H1 (cell line): ENCODE measurements around the gene TAF1D. TPM values are rescaled to one million over a fixed set of nuclear protein-coding genes. Genes with fewer than 3 reads are reported as not detected.

Source experiments
- CTCF ChIA-PET: fragments of 300-600 bp; sonication (Branson Sonifier 250); formaldehyde crosslinking; loops from one replicate; lab custom pipeline; 2021; ENCODE audit not compliant: partially characterized antibody; lab: Charles Lee
- POLR2A ChIA-PET: fragments of 300-600 bp; sonication (Branson Sonifier 250); formaldehyde crosslinking; loops from one replicate; lab custom pipeline; 2021; ENCODE audit warnings: inconsistent platforms; ENCODE audit not compliant: partially characterized antibody; lab: Charles Lee
- DNase-seq, 2 experiments: peaks; one replicate each; pipeline versions ENCODE4 v3.0.0 to v3.0.0-alpha.2; 2010 to 2022; ENCODE audit warnings: low spot score in 2 of 2, low read depth in 1 of 2, mixed read lengths in 1 of 2
- FAIRE-seq: peaks from 2 replicates; lab custom pipeline; 2011; peaks lifted over from hg19 to GRCh38; lab: Jason Lieb, UNC
- H2AFZ ChIP-seq: 2 replicates; pipeline ENCODE4 v1.8.1; 2012; ENCODE audit warnings: low read length, inconsistent platforms
- H2AK5ac ChIP-seq: 2 replicates; pipeline ENCODE4 v1.6.1; 2013; ENCODE audit warnings: low read depth, low read length
- H2BK120ac ChIP-seq: replicated peaks from 2 replicates; pipeline ENCODE3; 2013; ENCODE audit warnings: low read depth, low read length, inconsistent platforms
- H2BK12ac ChIP-seq: 2 replicates; pipeline ENCODE4 v1.6.1; 2013; ENCODE audit warnings: low read depth, low read length
- H2BK15ac ChIP-seq: 2 replicates; pipeline ENCODE4 v1.6.1; 2013; ENCODE audit warnings: low read length
- H2BK20ac ChIP-seq: 2 replicates; pipeline ENCODE4 v1.6.1; 2013; ENCODE audit warnings: low read length
- H2BK5ac ChIP-seq: 2 replicates; pipeline ENCODE4 v1.6.1; 2013; ENCODE audit warnings: low read depth, low read length
- H3K14ac ChIP-seq: 2 replicates; pipeline ENCODE4 v1.6.1; 2013; ENCODE audit warnings: inconsistent platforms; ENCODE audit not compliant: insufficient read length
- H3K18ac ChIP-seq: 2 replicates; pipeline ENCODE4 v1.6.1; 2013; ENCODE audit warnings: low read length; ENCODE audit errors: extremely low read depth
- H3K23ac ChIP-seq: 2 replicates; pipeline ENCODE4 v1.6.1; 2013; ENCODE audit warnings: inconsistent platforms; ENCODE audit not compliant: insufficient read length
- H3K23me2 ChIP-seq: 2 replicates; pipeline ENCODE4 v1.6.1; 2013; ENCODE audit warnings: low read depth, low read length
- H3K27ac ChIP-seq: 2 replicates; pipeline ENCODE4 v1.6.1; 2011; ENCODE audit warnings: low read depth, low read length, inconsistent platforms
- H3K27me3 ChIP-seq, 4 experiments: replicated peaks in 1 of 4; 1 replicate in 1 of 4; 2 replicates in 3 of 4; pipeline versions ENCODE4 v1.6.1 to v1.8.1; 2011 to 2013; ENCODE audit warnings: low read length in 3 of 4, mild to moderate bottlenecking in 3 of 4, inconsistent platforms in 2 of 4, mixed read lengths in 2 of 4, moderate library complexity in 1 of 4; ENCODE audit not compliant: control insufficient read depth in 3 of 4, insufficient read depth in 3 of 4; ENCODE audit errors: extremely low read depth in 1 of 4
- H3K36me3 ChIP-seq, 4 experiments: 2 replicates each; pipeline versions ENCODE4 v1.6.1 to v1.8.1; 2011 to 2013; ENCODE audit warnings: mild to moderate bottlenecking in 4 of 4, low read length in 3 of 4, moderate library complexity in 2 of 4, control low read depth in 1 of 4, inconsistent platforms in 1 of 4; ENCODE audit not compliant: insufficient read depth in 4 of 4, control insufficient read depth in 2 of 4
- H3K4ac ChIP-seq: replicated peaks from 2 replicates; pipeline ENCODE3; 2013; ENCODE audit warnings: low read length, low read depth, mixed read lengths, inconsistent platforms; ENCODE audit not compliant: insufficient read length
- H3K4me1 ChIP-seq, 4 experiments: replicated peaks in 1 of 4; 1 replicate in 1 of 4; 2 replicates in 3 of 4; pipeline versions ENCODE4 v1.6.1 to v1.8.1; 2011 to 2013; ENCODE audit warnings: low read length in 3 of 4, inconsistent platforms in 2 of 4, mixed read lengths in 1 of 4; ENCODE audit not compliant: insufficient read depth in 4 of 4, control insufficient read depth in 3 of 4
- H3K4me2 ChIP-seq, 2 experiments: 2 replicates each; pipeline versions ENCODE4 v1.6.1 to v1.8.1; 2011 to 2013; ENCODE audit warnings: low read depth in 2 of 2, low read length in 2 of 2, control low read depth in 1 of 2, inconsistent platforms in 1 of 2, mild to moderate bottlenecking in 1 of 2; ENCODE audit not compliant: insufficient read depth in 1 of 2
- H3K4me3 ChIP-seq, 4 experiments: fragments of 200-600, 300-600 bp in 1 of 4; sonication (generic), shearing (Covaris generic), sonication (Bioruptor Twin) in 1 of 4; 2 replicates each; pipeline versions ENCODE4 v1.5.1 to v1.8.1; 2011 to 2016; ENCODE audit warnings: low read length in 4 of 4, low read depth in 3 of 4, control low read depth in 2 of 4, inconsistent platforms in 2 of 4, mild to moderate bottlenecking in 2 of 4, mixed read lengths in 1 of 4, moderate library complexity in 1 of 4; ENCODE audit not compliant: insufficient read depth in 2 of 4; ENCODE audit errors: extremely low read depth in 1 of 4
- H3K56ac ChIP-seq: replicated peaks from 2 replicates; pipeline ENCODE3; 2013; ENCODE audit warnings: low read depth, mild to moderate bottlenecking, mixed read lengths, low read length, inconsistent platforms; ENCODE audit not compliant: insufficient read length
- H3K79me1 ChIP-seq: 2 replicates; pipeline ENCODE4 v1.6.1; 2013; ENCODE audit warnings: low read depth, low read length, control low read depth
- H3K79me2 ChIP-seq, 2 experiments: 2 replicates each; pipeline versions ENCODE4 v1.6.1 to v1.8.1; 2012 to 2013; ENCODE audit warnings: low read length in 2 of 2, mild to moderate bottlenecking in 2 of 2, inconsistent platforms in 1 of 2; ENCODE audit not compliant: insufficient read depth in 2 of 2, control insufficient read depth in 1 of 2
- H3K9ac ChIP-seq, 4 experiments: replicated peaks in 1 of 4; 1 replicate in 1 of 4; 2 replicates in 3 of 4; pipeline versions ENCODE4 v1.6.1 to v1.8.1; 2011 to 2013; ENCODE audit warnings: low read depth in 3 of 4, low read length in 3 of 4, control low read depth in 2 of 4, mild to moderate bottlenecking in 2 of 4, moderate library complexity in 2 of 4, inconsistent platforms in 1 of 4; ENCODE audit errors: extremely low read depth in 1 of 4
- H3K9me3 ChIP-seq, 2 experiments: 2 replicates each; pipeline versions ENCODE4 v1.6.1 to v1.8.1; 2012 to 2013; ENCODE audit warnings: mild to moderate bottlenecking in 2 of 2, moderate library complexity in 2 of 2, control low read depth in 1 of 2, inconsistent platforms in 1 of 2, low read depth in 1 of 2, low read length in 1 of 2, mixed read lengths in 1 of 2; ENCODE audit not compliant: insufficient read depth in 2 of 2
- H4K20me1 ChIP-seq, 2 experiments: replicated peaks in 1 of 2; 2 replicates each; pipeline versions ENCODE3 to v1.8.1; 2011 to 2013; ENCODE audit warnings: inconsistent platforms in 2 of 2, low read length in 2 of 2, mild to moderate bottlenecking in 1 of 2; ENCODE audit not compliant: insufficient read depth in 2 of 2, control insufficient read depth in 1 of 2
- H4K5ac ChIP-seq: 2 replicates; pipeline ENCODE4 v1.6.1; 2013; ENCODE audit warnings: low read length, low read depth, mixed read lengths, inconsistent platforms; ENCODE audit not compliant: insufficient read length
- H4K8ac ChIP-seq: 2 replicates; pipeline ENCODE4 v1.8.0; 2013; ENCODE audit warnings: mild to moderate bottlenecking, moderate library complexity, low read length, inconsistent platforms; ENCODE audit not compliant: insufficient read depth; ENCODE audit errors: extremely low read depth
- H4K91ac ChIP-seq: replicated peaks from 2 replicates; pipeline ENCODE3; 2013; ENCODE audit warnings: low read length, mixed read lengths, inconsistent platforms; ENCODE audit not compliant: insufficient read length
- HDAC2 ChIP-seq, 2 experiments: fragments of 300-600 bp in 1 of 2; sonication (generic) in 1 of 2; IDR thresholded peaks; 2 replicates each; pipeline ENCODE4 v1.6.1; 2011 to 2012; ENCODE audit warnings: low read depth in 2 of 2, low read length in 2 of 2, mild to moderate bottlenecking in 2 of 2, moderate library complexity in 2 of 2, borderline replicate concordance in 1 of 2, inconsistent platforms in 1 of 2
- KDM1A ChIP-seq: fragments of 200-600, 300-600 bp; sonication (generic); IDR thresholded peaks from 2 replicates; pipeline ENCODE4 v1.7.1; 2016; ENCODE audit warnings: mild to moderate bottlenecking, low read length, borderline replicate concordance
- WGBS, 2 experiments: shearing (Covaris generic) in 1 of 2; methylation state at CpG; one replicate each; pipeline versions ENCODE4 v1.1.6 to v1.1.7; 2013 to 2015; ENCODE audit warnings: low lambda C conversion rate in 2 of 2, mixed read lengths in 2 of 2, inconsistent platforms in 1 of 2, low coverage in 1 of 2, missing lambda C conversion rate in 1 of 2; ENCODE audit not compliant: insufficient replicate concordance in 2 of 2, insufficient coverage in 1 of 2, insufficient read length in 1 of 2; ENCODE audit errors: extremely low coverage in 1 of 2, missing lambda C conversion rate in 1 of 2; 5-methylcytosine and 5-hydroxymethylcytosine counted together
- polyA plus RNA-seq, 7 experiments: library from polyadenylated mRNA; depleted of rRNA in 3 of 7; stranded (reverse) in 5 of 7; unstranded in 2 of 7; fragments of >200 nt in 5 of 7; fragments of 200-250 nt in 2 of 7; gene quantifications; 1 replicate in 5 of 7; 2 replicates in 1 of 7; 4 replicates in 1 of 7; pipeline versions ENCODE4 v1.2.1 to v1.2.3, GENCODE V29; 2011 to 2013; ENCODE audit warnings: missing spikeins in 2 of 7, mixed read lengths in 2 of 7
- total RNA-seq: library from RNA; stranded (reverse); fragmentation: NEBNext Ultra II Directional; extraction: Animal tissue kit (Norgen Biotek cat#: 25700); gene quantifications from 2 replicates; pipeline ENCODE4 v1.2.1, GENCODE V29; 2021

The TAF1D gene
- total and polyA plus RNA-seq, 2 of the 8 experiments (the other 6 are each of a cell fraction or from before 2014, with no cell fraction given): 64.7 to 212 TPM

GRCh38 chr11:93783362-93783761, 42.1 kb upstream of the TAF1D start:
- Histone ChIP-seq H2BK5ac (no peak overlapping the region), H3K79me2 (peaks cover 15 to 44% of the 10 kb centered on the region in 2 experiments), H4K8ac (no peak overlapping the region), H2AFZ (no peak overlapping the region), H3K4me3 (peak overlapping the region; percentile 93 to 99 (median 95); a peak in 6 of 8 replicates), H3K23ac (no peak overlapping the region), H3K14ac (no peak overlapping the region), H4K5ac (no peak overlapping the region), H2BK12ac (no peak overlapping the region), H3K79me1 (peaks cover 3% of the 10 kb centered on the region; the same call in 1 of the 2 replicates), H3K4ac (no peak overlapping the region), H2BK20ac (no peak overlapping the region), H3K27me3 (no peaks in the 10 kb centered on the region), H2BK15ac (no peak overlapping the region), H3K4me2 (peak overlapping the region; percentile 51 to 66; a peak in 3 of 4 replicates), H2AK5ac (no peak overlapping the region), H3K9me3 (no peaks in the 10 kb centered on the region), H3K4me1 (peaks cover 0 to 4% (median 1%) of the 10 kb centered on the region in 4 experiments; a peak in 1 of 7 replicates), H3K56ac (no peak overlapping the region), H3K27ac (no peak overlapping the region), H3K23me2 (no peaks in the 10 kb centered on the region; the same call in 1 of the 2 replicates), H4K91ac (no peak overlapping the region), H2BK120ac (no peak overlapping the region), H4K20me1 (peaks cover 6 to 11% of the 10 kb centered on the region in 2 experiments), H3K18ac (no peak overlapping the region), H3K9ac (0 out of 7 replicates have a peak overlapping the region, but pooled peaks of 1 of the 4 experiments have one; percentile 96), H3K36me3 (peaks cover 0 to 17% (median 1%) of the 10 kb centered on the region in 4 experiments; a peak in 2 of 8 replicates)
- TF ChIP-seq HDAC2 (IDR thresholded peaks at IDR 0.05; ENCODE audit: borderline replicate concordance in 1 of 2, low read depth in 2 of 2, low read length in 2 of 2) (no peak), KDM1A (0 out of 2 replicates have a peak, but pooled peaks have one; percentile 20)
- DNase-seq (no peak), FAIRE-seq (no peak)
- ChIA-PET CTCF (interaction anchor here (1.1 to 1.6 kb wide), 5 partner anchors 11 to 65 kb away, joined by 3 to 10 read pairs (median 4); partner anchors contain the start of genes C11orf54 and TAF1D), POLR2A (interaction anchor here (0.6 to 7.3 kb wide), 19 partner anchors 11 to 690 kb away, joined by 3 to 134 read pairs (median 5); partner anchors contain the start of genes C11orf54 and TAF1D)
- WGBS, 2 experiments: 62% methylated on average over 7 of the region's 7 CpGs; no CpG with 5 or more reads in 1 of the 2 experiments
